Activated CD4-positive, alpha-beta T cell treated with anti-CD3 and anti-CD28 coated beads for 1 hour (primary cell): ENCODE results near the gene PSMA2.

Experiments
- DNase-seq: peaks from one replicate; pipeline ENCODE4 v3.0.0-alpha.2; 2020

Gene PSMA2

DNA sequence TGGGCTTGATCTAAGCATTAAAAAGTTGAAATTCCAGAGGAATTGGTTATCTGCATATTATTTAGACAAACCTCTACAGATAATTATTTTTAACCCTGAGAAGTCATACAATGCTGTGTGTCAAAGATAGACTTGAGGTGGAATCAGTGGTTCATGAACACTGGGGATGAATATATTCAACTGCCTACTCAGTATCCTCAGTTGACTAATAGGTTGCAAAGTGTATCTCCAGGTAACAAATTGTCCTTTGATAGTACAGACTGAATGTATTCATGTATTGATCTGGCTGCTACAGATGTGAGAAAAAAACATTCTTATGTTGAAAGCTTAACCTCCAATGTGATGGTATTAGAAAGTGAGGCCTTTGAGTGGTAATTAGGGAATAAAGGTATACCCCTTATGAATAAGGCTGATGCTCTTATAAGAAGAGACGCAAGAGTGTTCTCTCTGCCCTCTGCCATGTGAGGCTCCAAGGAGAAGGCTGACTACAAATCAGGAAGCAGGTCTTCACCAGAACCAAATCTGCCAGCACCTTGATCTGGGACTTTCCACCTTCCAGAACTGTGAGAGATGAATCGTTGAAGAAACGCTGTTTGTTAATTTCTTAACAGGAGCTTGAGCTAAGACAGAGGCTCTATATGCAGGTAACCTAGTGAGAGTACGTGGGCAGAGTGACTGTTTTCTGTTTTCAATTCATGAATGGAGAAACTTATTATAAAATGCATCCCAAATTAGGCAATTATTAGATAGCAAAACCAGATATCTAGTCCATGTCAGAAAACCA lies 7.7 kb upstream of the PSMA2 start:
- DNase-seq, result no peak

DNA sequence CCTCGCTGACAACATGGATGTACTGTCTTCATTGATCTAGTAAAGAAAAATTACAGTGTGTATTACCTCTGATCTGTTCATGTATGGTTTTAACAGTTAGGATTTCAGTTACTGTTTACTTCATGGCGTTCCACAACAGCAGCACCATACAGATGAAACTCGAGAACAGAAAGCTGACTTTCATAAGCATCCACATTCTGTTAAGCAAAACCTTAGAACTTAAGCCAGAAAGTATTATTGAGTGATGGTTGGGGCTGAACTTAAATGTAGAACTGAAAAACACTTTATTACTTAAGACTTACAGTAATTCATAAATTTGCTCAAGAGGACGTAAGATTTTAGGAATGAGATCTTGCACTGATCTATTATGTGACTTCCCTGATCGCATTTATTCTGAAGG lies 3.9 kb upstream of the PSMA2 start:
- no peak for DNase-seq

DNA sequence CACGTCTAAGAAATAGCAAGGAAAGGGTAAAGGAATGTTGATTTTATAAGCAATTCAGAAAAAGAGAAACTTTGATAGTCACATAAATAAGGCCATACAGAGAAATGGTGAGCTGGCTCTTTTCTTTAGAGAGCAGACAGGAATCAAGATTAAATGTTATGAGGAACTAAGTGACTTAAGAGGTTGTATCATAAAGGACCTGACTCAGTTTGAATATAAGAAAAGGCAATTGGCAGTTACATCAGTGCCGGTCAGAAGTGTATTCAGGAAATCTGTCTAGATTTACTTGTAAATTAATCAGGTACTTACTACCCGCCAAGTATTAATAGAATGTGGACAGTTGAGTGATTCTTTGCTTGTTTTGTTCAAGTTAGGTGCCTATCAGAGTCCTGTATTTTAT lies 2.3 kb upstream of the PSMA2 start:
- DNase-seq, result no peak

DNA sequence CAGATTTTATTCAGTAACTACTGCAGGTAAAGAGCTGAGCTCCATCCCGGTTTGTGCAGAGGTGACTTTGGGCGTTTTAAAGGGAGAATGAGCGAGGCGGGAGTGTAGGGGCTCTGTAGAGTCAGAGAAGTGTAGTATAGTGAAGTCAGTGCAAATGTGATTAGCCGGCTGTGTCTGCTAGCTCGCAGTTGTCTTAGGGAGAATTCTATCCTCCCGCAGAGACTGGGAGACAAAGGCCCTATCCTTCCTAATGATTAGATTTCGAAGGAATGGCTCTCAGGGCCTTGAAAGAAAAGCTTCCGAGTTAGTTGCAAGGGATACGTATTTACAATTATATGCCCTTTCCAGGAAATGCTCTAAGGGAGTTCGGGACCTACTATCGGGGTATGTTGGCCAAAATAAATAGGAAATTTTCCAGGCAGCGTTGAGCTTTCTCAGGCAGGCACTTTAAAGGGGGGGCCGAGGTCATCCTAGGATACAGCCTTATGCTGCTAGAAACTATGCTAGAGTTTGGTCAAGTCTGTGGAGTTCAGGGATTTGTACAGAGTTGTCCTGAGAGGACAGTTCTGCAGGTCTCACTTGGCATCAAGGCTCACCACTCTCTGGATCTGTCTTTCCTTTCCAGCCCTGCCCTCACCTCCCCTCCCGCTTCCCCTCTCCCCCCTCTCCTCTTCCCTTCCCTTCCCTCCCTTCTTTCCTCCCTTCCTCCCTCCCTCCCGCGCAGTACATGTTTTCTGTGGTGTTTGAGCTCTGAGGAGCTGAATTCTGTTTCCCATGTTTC lies 1.0 kb upstream of the PSMA2 start:
- DNase-seq, result no peak

DNA sequence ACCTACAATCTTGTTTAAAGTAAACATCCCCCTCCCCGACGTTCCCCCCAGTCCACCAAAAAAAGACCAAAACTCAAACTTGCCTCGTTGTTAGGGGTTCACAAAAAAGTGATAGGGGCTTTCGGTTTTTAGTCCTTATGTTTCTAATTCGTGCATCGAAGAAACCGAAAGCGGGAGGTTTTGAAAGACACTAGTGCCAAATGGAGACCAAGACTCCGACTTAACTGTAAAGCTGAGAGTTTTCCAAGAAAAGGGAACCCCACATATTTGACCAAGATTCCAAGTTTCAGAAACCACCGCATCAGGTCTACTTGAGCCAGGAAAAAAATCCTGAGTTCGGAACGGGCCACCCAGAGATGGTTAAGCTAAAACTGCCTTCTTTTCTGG lies 534 bp downstream of the PSMA2 start:
- DNase-seq, result no peak

DNA sequence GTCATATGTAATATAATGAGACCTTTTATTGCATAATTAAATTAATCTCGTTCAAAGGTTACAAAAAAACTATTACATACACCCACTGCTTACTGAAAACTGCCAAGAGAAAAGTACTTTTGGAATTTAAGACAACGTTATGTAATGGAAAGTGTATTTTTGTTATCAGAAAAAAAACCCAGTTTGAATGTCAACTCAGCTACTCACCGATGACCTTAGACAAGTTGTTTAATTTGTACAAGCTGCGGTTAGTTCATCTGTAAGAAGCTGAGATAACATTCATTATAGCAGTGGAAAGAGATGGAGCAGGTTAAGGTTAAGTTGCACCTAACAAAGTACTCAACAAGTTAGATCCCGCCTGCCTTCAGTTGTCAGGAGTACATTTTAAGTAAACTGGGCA lies 1.1 kb downstream of the PSMA2 start:
- DNase-seq, result no peak

DNA sequence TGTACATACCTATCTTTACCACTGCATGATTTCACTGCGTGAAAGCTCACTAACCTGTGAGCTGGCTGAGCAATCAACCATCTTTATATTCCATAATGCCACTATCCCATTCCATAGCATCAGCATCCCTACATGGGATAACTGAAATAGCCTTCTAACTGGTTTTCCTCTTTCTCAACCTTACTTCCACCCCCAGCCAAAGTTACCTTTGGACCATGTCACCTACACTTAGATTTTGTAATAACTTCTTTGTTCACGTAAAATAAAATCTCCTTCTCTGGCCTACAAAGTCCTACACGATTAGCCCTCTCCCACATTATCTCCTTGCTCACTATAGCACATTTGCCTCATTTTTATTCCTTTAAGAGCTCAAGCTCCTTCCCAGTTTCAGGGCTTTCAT lies 2.5 kb downstream of the PSMA2 start:
- no peak for DNase-seq

DNA sequence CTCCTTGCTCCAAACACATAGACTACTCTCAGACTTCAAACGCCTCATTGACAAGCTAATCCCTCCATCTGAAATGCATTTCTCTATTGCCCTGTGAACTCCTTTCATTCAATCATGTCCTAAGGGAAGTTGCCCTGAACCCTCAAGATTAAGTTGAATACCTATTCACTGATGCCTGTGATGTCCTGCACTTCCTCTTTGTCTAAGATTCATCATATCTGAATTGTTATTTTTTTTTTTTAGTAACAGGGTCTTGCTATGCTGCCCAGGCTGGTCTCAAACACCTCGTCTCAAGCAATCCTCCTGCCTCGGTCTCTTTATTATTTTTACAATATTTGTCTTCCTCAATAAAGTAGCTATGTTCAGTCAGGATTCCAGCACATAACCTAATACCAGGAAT lies 3.2 kb downstream of the PSMA2 start:
- DNase-seq, result no peak

DNA sequence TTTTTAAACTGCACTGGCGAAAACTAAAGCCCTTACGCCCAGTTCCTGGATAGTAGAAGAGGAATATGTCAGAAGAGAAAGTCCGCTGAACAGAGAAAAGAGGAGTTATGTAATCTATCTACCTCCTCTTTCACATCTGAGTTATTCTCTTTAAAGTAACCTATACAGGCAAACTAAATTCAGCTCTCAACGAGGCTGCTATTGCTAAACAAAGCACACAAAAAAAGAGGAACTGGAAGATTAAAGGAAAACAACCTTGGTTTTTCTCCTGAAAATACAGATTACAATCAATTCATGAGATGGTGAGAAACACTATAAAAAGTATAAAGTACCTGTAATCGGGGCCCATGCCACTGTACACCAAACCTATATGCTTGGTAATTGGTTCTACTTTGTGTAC lies 5.8 kb downstream of the PSMA2 start:
- DNase-seq, result no peak

DNA sequence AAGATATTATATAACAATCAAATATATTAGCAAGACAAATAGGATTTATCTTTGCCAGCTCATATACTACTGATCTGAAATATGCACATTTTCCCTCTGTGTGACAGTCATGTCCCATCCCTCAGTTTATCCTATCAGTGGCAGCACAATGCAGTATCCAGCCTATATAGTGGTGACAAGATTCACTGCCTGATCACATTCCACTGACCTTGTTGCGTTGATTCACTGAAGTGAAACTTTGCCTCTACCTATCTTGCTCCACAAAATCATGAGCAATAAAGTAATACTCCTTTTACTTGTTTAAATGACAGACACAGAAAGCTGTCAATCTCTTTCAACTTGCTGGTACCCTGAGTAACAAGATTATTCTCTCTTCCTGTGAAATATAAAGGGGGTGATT lies 6.3 kb downstream of the PSMA2 start:
- no peak for DNase-seq

DNA sequence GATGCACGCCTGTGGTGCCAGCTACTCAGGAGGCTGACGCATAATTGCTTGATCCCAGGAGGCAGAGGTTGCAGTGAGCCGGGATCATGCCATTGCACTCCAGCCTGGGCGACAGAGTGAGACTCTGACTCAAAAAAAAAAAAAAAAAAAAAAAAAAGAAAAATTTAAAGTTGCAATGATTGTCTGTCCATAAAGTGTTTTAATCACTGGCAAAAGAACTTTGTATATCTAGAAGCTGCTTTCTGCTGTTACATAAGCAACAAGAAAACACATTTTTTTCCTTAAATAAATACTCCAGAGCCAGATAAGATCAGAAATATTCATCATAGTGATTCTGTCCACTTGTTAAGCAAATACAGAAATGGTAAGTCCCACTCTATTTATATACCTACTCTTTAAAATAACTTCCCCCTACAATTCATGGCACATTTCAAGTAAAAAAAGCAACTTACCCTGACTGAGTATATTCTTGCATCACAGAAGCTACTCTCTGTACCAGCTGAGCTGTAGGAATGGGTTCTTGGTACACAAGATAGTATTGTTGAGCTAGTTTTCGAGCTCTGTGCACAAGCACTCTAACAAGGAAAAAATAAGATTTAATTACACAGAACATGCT lies 7.6 kb downstream of the PSMA2 start:
- DNase-seq, result no peak

DNA sequence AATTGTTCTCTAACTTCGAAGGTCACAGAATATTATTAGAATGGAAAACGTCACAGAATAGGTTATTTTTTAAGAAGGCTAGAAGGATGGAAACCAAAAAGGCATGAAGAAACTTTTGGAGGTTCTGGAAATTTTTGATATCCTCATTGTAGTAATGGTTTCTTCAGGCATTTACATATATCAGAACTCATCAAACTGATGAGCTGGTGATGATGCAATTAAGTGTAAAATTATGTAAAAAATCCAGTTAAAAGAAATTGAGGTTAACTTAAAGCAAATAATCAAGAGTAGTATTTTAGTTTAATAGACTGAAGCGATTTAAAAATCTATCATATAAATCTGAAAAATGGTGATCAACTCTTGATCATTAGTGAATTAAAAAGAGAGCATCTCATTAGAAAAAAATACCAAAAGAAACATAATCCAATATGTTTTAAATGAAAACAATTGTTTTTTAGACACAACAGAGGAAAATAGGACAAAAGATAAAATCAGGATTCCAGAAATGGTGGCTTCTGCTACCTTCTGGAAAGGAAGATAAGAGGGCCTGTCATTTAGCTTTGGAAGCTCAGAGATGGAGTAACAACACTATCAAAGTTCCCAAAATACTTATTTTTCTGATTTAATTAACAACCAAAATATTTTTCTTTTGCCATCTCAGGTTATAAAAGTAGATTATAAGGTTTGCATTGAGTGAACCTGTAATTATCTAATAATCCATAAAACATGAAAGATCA lies 9.8 kb downstream of the PSMA2 start:
- DNase-seq, result no peak

DNA sequence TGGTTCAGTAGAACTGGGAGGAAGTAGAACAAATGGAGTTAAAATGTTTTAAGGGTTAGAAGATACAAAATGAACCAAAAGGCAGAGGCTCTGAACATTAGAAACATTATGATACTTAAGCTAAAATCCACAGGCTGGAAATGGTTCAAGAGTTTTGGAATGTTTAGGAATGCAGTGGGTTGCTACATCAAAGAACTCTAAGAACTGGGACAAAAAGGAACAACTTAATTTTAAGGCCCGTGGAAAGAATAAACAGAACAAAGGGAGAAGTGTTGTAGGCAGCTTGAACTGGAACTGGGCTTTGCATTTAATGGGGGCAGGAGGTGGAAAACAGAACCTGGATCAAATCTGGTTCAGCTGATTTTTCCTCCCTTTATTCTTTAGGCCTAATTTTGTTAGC lies 16.6 kb downstream of the PSMA2 start:
- DNase-seq, result no peak

DNA sequence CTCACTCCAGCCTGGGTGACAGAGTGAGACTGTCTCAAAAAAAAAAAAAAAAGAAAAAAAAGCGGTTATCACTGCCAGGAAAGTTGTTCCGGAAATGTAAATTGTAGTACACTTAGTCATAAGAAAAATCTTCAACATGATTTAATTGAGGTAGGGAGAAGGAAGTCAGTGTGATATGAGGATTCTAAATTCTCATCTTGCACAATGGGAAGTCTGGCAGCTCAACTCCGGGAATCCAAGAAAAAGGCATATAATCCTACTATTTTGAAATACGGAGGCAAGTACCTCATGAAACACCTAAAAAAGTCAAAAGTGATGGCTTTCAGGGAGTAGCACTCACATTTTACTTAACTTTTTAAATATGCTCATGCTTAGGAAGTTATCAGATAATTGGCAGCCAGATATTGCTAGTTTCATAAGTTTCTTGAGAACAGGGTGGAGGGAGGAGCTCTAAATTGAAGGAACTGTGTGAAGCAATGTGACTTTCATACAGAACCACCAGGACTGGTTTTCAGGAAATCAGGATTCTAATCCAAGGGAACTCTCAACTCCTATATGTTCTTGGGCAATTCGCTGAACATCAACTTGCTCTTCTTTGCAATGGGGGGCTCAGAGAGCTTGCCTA lies 17.4 kb downstream of the PSMA2 start:
- no peak for DNase-seq

DNA sequence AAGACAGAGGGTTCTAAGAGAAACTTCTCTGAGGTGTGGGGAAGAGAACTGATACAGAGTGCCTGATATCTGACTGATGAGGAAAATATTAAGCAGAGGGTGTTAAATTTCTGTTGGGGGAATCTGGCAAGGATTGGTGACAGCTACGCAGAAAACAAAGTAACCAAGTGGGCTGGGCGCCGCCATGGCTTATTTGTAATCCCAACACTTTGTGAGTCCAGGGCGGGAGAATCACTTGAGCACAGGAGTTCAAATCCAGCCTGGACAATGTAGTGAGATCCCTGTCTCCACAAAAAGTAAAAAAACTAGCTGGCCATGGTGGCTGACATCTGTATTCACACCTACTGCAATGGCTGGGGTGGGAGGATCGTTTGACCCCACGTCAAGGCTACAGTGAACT lies 18.0 kb downstream of the PSMA2 start:
- no peak for DNase-seq

DNA sequence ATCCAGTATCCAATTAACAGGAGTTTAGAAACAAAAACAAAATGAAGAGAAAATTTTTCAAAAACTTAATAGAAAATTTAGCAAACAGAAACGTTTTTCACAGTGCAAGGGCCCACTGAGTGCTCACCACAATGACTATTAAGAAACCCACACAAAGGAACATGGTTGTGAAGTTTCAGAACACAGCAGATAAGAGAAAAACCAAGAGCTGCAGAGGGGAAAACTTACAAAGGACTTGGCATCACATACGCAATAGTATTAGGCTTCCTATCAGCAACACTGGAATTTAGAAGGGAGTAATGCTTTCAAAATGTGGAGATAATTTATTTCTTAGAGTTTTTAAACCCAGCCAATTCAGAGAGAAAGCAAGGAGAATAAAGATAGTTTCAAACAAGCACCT lies 18.4 kb downstream of the PSMA2 start:
- no peak for DNase-seq

DNA sequence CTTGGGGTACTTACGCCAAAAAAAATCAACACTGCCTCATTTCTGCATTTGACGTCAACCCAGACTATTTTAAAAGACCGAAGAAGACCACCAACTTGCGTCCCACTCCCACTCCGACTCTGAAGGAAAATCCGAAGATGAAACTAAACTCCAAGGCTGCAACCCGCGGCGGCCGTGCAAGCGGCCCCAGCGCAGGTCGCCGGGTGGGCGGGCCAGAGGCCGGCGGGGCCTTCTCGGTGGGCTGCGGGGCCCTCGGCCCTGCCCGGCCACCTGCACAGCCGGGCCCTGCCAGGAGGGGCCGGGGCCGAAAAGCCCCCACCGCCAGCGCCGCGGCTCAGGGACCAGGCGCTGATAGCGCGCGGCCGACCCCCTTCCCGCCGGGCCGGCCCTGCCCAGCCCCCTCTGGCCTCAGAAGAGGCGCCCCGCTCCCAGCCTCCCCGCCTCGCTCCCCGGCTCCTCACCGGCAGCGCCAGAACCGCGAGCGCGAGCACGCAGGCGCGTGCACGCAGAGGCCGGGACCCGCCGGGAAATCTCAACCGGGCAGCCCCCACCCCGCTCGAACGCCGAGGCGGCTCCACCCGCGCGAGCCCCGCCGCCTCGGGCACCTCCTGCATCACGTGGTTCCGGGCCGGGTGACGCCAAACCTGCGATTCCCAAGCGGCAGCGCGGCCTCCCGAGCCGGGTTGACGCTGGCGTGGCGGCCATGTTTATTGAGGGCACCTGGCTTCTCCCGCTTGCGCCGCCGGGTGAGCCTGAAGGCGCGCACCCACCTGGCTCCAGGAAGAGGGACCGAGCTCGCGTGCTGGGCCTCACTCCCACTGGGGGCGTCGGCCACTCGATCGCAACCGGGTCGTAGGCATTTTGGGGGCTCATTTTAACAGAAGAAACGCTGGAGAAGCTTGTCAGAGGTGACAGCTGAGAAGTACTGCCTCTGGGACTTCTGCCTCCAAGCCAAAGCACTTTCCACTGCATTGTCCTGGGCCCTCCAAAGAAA lies 20.2 kb downstream of the PSMA2 start, which contains the start of gene C7orf25:
C7orf25 (minus strand) TSS at position 617 of the 994 bp plus-strand sequence. CDS start 1,170 bp downstream, outside the sequence.
- DNase-seq, result peak; percentile 92

DNA sequence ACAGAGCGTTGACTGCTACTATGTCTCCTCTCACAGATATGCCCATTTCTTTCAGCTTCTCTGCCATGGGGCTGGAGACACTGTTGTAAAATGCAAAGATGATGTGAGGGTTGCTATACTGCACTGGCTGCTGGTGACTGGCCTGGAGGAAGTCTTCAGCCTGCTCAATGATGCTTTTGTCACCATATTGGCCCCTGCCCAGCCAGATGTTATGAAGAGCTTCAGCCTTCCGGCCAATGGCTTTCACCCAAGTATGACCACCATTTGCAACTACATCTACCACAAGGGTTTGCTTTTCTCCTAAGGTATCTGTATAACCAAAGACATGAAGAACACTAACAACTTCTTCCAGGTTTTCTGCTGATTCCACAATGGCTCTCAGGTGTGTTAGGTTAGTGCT lies 21.7 kb downstream of the PSMA2 start:
- no peak for DNase-seq

DNA sequence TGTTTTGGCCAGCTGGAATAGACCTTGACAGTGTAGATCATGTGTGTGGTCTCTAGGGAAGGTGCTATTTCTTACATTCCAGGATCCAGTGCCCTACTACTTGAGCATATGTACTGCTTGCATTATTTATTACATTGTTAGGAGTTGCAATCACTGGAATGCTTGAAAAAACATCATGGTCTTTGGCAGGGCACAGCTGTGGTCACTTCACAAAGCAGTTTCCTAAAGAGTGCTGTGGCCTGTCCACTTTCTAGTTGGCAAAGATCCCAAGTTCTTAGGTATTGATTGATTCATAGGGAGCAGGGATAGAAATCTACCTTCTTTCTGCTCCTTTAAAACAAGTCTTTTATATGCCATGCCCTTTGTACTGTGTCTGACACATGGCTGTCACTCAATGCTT lies 24.7 kb downstream of the PSMA2 start:
- no peak for DNase-seq

DNA sequence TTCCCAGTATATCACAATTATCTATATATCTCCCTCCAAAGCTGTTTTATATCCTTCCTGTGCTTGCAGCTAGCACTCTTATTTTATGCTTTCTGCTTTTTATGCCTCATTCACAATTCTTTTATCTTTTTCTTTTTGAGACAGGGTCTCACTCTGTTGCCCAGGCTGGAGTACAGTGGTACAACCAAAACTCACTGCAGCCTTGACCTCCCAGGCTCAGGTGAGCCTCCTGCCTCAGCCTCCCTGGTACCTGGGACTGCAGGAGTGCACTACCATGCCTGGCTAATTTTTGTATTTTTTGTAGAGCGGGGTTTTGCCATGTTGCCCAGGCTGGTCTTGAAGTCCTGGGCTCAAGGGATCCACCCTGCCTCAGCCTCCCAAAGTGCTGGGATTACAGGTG lies 25.8 kb downstream of the PSMA2 start:
- no peak for DNase-seq

DNA sequence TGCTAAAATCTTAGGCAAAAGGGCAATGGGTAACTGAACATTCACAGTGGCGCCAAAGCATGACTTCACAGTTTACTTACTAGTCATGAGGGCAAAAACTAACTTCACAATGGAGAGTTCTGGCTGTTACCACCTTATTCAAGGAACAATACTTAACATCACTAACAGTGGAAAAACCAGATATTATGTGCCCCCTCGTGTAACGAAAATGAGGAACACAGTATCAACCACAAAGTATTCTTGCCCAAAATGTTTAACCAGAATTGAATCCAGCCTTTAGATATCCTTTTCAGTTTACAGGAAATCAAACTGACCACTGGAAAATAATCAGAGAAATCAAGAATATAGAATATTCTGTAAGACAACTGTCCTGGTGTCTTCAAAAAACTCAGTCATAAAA lies 29.6 kb downstream of the PSMA2 start:
- DNase-seq, result no peak

DNA sequence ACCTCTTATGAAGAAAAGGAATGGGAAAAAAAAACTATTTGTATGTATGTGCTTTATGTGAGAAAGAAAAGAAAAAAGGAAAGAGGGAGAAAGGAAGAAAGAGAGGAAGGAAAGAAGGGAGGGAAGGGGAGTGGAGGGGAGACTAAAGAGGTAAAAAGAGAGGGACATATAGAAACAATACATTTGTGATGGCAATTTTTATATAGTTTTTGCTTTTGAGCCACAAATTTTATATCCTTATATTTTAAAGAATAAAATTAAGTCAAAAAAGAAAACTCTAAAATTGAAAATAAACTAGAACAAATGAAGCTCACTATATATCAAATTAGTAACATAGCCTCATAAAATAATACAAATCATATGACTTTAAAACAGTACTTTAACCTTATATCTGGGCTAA lies 31.1 kb downstream of the PSMA2 start:
- DNase-seq, result no peak
